ENCODE results near the gene PRR27.

DNA sequence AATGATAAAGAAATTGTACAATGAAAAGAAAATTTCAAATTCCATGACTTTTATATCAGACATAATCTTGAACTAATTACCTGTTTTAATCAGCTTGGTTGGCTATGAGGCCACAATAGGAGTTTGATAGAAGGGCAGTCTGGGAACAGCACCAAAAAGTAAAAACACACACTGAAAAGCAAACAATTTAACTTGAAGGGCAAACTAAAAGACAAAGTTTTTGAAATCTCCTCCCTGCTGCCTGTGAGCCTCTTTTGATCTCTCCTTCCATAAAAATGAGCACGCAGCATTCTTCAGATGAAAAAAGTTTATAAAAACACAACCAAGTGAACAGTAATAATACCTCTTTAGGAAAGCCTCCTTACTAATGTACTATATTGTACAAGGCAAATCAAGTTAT lies 49.6 kb downstream of the PRR27 start:
- TF ChIP-seq, protein P1, sequence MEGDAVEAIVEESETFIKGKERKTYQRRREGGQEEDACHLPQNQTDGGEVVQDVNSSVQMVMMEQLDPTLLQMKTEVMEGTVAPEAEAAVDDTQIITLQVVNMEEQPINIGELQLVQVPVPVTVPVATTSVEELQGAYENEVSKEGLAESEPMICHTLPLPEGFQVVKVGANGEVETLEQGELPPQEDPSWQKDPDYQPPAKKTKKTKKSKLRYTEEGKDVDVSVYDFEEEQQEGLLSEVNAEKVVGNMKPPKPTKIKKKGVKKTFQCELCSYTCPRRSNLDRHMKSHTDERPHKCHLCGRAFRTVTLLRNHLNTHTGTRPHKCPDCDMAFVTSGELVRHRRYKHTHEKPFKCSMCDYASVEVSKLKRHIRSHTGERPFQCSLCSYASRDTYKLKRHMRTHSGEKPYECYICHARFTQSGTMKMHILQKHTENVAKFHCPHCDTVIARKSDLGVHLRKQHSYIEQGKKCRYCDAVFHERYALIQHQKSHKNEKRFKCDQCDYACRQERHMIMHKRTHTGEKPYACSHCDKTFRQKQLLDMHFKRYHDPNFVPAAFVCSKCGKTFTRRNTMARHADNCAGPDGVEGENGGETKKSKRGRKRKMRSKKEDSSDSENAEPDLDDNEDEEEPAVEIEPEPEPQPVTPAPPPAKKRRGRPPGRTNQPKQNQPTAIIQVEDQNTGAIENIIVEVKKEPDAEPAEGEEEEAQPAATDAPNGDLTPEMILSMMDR (IDR thresholded peaks at IDR 0.05) = no peak
- TF ChIP-seq POLR2A (IDR thresholded peaks at IDR 0.05) = no peak
